Panc1 (cell line): ENCODE results near the gene DDI2. TPM values are rescaled to one million over a fixed set of nuclear protein-coding genes. Genes with fewer than 3 reads are reported as not detected.

Experiments
- ATAC-seq: fragments of 200-7000 bp; cut with Tn5 transposase; 2 replicates; pipeline ENCODE4 v1.9.1; 2020; ENCODE audit warnings: mild to moderate bottlenecking, moderate library complexity
- BruUV-seq: library from RNA; stranded (reverse); fragments of 400-500 nt; replicated peaks from 2 replicates; lab custom pipeline; 2021; lab: Mats Ljungman, UMichigan
- CTCF ChIA-PET: fragments of 300-600 bp; sonication (Branson Sonifier 250); formaldehyde crosslinking; loops from one replicate; lab custom pipeline; 2022; ENCODE audit warnings: antibody characterized with exemption; lab: Charles Lee
- POLR2A ChIA-PET: fragments of 300-600 bp; sonication (Branson Sonifier 250); formaldehyde crosslinking; loops from one replicate; lab custom pipeline; 2022; ENCODE audit warnings: antibody characterized with exemption; lab: Charles Lee
- DNase-seq: peaks from one replicate; pipeline ENCODE4 v3.0.0-alpha.2; 2010; ENCODE audit warnings: low read depth, low spot score
- H3K27ac ChIP-seq: 2 replicates; pipeline ENCODE4 v1.5.1; 2011; ENCODE audit warnings: mild to moderate bottlenecking, low read length, inconsistent platforms
- H3K27me3 ChIP-seq: fragments of 200-500 bp; sonication (Bioruptor generic); 2 replicates; pipeline ENCODE4 v1.6.0; 2014; ENCODE audit warnings: low read length, inconsistent platforms; ENCODE audit not compliant: control insufficient read depth, insufficient read depth
- H3K36me3 ChIP-seq: fragments of 200-500 bp; sonication (Bioruptor generic); 2 replicates; pipeline ENCODE4 v1.5.1; 2014; ENCODE audit warnings: inconsistent platforms, mild to moderate bottlenecking, low read length, moderate library complexity; ENCODE audit not compliant: control insufficient read depth, insufficient read depth
- H3K4me1 ChIP-seq: 2 replicates; pipeline ENCODE4 v1.5.1; 2011; ENCODE audit warnings: inconsistent platforms, mild to moderate bottlenecking, low read length, moderate library complexity; ENCODE audit not compliant: control insufficient read depth, insufficient read depth
- H3K4me3 ChIP-seq, 2 experiments: 2 replicates each; pipeline ENCODE4 v1.5.1; 2011 to 2012; ENCODE audit warnings: low read depth in 2 of 2, low read length in 2 of 2, mild to moderate bottlenecking in 2 of 2, inconsistent platforms in 1 of 2, moderate library complexity in 1 of 2
- H3K9me3 ChIP-seq: fragments of 200-500 bp; sonication (Bioruptor generic); 2 replicates; pipeline ENCODE4 v1.5.1; 2014; ENCODE audit warnings: low read depth, mild to moderate bottlenecking, inconsistent platforms, low read length, moderate library complexity; ENCODE audit not compliant: control insufficient read depth, insufficient read depth
- CTCF ChIP-seq: fragments of 450-650 bp; IDR thresholded peaks from 2 replicates; pipeline ENCODE4 v1.5.1; 2017; ENCODE audit warnings: mild to moderate bottlenecking
- POLR2AphosphoS5 ChIP-seq: IDR thresholded peaks from 2 replicates; pipeline ENCODE4 v1.6.1; 2012; ENCODE audit warnings: mild to moderate bottlenecking, low read depth, low read length, moderate library complexity
- REST ChIP-seq, 2 experiments: IDR thresholded peaks; 2 replicates each; pipeline ENCODE4 v1.6.1; 2011 to 2012; ENCODE audit warnings: low read depth in 2 of 2, control low read depth in 1 of 2, low read length in 1 of 2, mild to moderate bottlenecking in 1 of 2, moderate library complexity in 1 of 2; ENCODE audit not compliant: insufficient read depth in 1 of 2
- SIN3A ChIP-seq: IDR thresholded peaks from 2 replicates; pipeline ENCODE4 v1.6.1; 2012; ENCODE audit warnings: low read depth, mild to moderate bottlenecking, low read length, moderate library complexity, borderline replicate concordance; ENCODE audit not compliant: insufficient read depth
- TCF7L2 ChIP-seq: IDR thresholded peaks from 2 replicates; pipeline ENCODE4 v1.6.1; 2011; ENCODE audit warnings: mild to moderate bottlenecking, low read depth, low read length, inconsistent platforms
- in situ Hi-C: cut with HindIII; loops from 2 replicates; pipeline ENCODE4 v1.10.0; 2016; ENCODE audit warnings: low sequenced_read_pairs, low pct_unique_long_range_greater_than_20kb
- intact Hi-C: fragments of 100-400 bp; cut with micrococcal nuclease; formaldehyde crosslinking; loops from one replicate; pipeline ENCODE4 v1.10.0; 2022; ENCODE audit not compliant: unreplicated experiment
- total RNA-seq: library from RNA; stranded (reverse); gene quantifications from one replicate; pipeline ENCODE4 v1.2.1, GENCODE V29; 2021; ENCODE audit not compliant: unreplicated experiment

Gene DDI2
- total RNA-seq, 1 experiment from 2014 or later, result 27.7 TPM

DNA sequence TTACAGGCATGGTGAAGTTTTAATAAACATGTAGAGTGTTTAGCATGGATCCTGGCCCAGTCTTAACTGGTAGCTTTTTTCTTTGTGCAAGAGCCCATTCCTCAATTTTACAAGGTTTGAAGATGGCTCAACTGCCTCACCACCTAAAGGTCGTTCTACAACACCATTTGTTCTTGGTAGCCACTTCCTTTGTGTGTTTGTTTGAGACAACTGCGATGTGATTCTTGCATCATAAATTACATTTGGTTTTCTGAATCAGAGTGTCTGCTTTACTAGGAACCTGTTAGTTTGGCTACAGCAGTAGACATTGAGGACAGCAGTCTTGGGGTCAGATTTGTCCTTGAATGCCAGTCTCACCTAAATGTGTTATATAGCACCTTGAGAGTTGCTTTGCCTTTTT lies 70.2 kb downstream of the DDI2 start:
- CTCF ChIA-PET, result no interaction called here
- Histone ChIP-seq H3K27ac (no peak overlapping the region), H3K9me3 (no peaks in the 10 kb centered on the region), H3K4me3 (no peak overlapping the region), H3K36me3 (no peaks in the 10 kb centered on the region), H3K4me1 (peaks cover 9% of the 10 kb centered on the region; the same call in 1 of the 2 replicates), H3K27me3 (no peaks in the 10 kb centered on the region)
- DNase-seq (no peak), ATAC-seq (no peak)
- TF ChIP-seq REST (IDR thresholded peaks at IDR 0.05; ENCODE audit: insufficient read depth in 1 of 2, low read depth in 2 of 2, low read length in 1 of 2), result no peak
- TF ChIP-seq CTCF, result no peak
- no peak for TF ChIP-seq SIN3A
- no peak for TF ChIP-seq POLR2AphosphoS5
- TF ChIP-seq TCF7L2, result no peak
- POLR2A ChIA-PET, result interaction anchor here (0.5 kb wide), 1 partner anchor 94 kb away, joined by 3 read pairs; no protein-coding TSS in a partner anchor
- intact Hi-C loops (no loop called here), in situ Hi-C loops (no loop called here)
- no TSS peak for BruUV-seq

DNA sequence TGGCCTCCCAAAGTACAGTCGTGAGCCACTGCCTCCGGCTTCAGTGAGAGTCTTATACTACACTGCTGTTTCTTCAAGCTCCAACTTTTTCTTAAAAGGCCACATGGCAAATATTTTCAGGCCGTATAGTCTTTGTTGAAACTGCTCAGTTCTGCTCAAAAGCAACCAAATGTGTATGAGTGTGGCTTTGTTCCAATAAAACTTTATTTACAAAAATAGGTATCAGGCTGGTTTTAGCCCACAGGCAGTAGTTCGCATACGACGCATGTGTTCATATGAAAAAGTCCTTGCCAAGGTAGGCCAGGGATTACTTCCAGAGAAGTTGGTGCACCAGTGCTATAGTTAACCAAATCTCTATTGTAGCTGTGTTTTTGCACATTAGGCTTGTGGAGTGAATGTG lies 73.1 kb downstream of the DDI2 start:
- Histone ChIP-seq H3K27me3 (no peaks in the 10 kb centered on the region), H3K4me3 (no peak overlapping the region), H3K36me3 (no peaks in the 10 kb centered on the region), H3K27ac (no peak overlapping the region), H3K9me3 (no peaks in the 10 kb centered on the region), H3K4me1 (peaks cover 8% of the 10 kb centered on the region; the same call in 1 of the 2 replicates)
- in situ Hi-C loops (no loop called here), intact Hi-C loops (no loop called here)
- DNase-seq (no peak), ATAC-seq (no peak)
- CTCF ChIA-PET, result no interaction called here
- no peak for TF ChIP-seq REST (IDR thresholded peaks at IDR 0.05; ENCODE audit: insufficient read depth in 1 of 2, low read depth in 2 of 2, low read length in 1 of 2)
- POLR2A ChIA-PET, result no interaction called here
- BruUV-seq, result no TSS peak
